Measurements from ENCODE around the gene UNC45B.
"Not testable (repeated sequence)": the region's sequence is repeated elsewhere in the genome, so short reads cannot be mapped to it uniquely, and the experiment has no call there.

Gene UNC45B

DNA sequence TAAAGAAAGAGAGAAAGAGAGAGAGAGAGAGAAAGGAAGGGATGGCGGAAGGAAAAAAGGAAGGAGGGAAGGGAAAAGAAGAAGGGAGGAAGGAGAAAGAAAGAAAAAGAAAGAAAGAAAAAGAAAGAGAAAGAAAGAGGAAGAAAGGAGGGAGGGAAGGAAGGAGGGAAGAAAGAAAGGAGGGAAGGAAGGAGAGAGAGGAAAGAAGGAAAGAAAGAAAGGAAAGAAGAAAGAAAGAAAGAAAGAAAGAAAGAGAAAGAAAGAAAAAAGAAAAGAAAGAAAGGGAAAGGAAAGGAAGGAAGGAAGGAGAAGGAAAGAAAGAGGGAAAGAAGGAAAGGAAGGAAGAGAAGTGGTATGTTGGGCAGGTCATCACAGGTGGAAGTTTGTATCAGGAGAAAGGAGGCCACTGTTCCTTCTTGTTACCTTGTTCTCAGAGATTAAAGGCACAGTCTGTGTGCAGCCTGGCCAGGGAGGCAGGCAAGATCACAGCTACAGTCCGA is 27.3 kb downstream of the UNC45B start:
- DNase-seq, result no peak

DNA sequence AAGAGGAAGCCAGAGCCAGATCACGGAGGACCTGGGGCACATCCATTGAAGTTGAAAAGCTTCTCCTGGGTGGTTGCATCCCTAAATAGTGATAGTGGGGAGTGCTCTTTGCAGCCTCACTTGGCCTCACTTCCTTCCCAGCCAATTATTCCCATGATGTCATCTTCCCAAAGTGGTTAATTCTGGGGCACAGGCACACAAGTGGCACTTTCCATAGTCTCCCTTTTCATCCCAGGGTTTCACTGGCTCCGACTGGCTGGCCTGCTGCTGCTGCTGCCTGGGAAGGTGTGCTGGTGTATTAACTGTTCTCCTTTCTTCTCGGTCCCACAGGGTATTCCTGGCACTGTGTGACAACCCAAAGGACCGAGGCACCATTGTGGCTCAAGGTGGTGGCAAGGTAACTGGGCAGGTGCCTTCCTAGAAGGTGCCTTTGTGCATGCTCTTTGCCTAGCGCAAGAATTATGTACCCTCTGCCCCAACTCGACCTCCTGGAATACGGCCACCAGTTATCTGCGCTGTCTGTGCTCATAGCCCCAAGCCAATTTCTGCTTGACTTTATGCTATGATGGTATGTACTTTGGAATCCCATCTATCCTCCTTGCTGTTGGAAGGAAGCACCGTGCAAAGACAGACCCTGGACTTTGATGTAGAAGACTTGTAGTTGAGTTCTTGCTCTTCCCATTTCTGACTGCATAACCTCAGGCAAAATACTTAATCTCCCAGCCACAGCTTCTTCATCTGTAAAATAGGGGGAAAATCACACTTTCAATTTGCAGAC is 28.2 kb downstream of the UNC45B start:
- no peak for DNase-seq

DNA sequence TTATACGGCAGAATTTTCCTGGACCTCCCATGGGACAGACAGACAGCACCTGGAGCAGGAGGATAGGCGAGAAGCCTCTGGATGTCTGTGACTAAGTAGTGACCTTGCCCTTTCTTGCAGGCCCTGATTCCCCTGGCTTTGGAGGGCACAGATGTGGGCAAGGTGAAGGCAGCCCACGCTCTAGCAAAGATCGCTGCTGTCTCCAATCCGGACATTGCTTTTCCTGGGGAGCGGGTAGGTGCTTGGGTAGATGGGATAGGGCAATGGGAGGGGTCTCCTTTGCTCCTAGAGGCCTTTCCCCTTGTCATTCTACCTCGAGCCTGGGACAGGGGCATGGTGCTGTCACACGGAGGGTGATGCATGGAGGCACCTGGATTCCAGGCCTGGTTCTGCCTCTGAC is 29.3 kb downstream of the UNC45B start:
- no peak for DNase-seq

DNA sequence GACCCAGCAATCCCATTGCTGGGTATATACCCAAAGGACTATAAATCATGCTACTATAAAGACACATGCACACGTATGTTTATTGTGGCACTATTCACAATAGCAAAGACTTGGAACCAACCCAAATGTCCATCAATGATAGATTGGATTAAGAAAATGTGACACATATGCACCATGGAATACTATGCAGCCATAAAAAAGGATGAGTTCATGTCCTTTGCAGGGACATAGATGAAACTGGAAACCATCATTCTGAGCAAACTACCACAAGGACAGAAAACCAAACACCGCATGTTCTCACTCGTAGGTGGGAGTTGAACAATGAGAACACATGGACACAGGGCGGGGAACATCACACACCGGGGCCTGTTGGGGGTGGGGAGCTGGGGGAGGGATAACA is 31.8 kb downstream of the UNC45B start:
- DNase-seq, result not testable (repeated sequence)

DNA sequence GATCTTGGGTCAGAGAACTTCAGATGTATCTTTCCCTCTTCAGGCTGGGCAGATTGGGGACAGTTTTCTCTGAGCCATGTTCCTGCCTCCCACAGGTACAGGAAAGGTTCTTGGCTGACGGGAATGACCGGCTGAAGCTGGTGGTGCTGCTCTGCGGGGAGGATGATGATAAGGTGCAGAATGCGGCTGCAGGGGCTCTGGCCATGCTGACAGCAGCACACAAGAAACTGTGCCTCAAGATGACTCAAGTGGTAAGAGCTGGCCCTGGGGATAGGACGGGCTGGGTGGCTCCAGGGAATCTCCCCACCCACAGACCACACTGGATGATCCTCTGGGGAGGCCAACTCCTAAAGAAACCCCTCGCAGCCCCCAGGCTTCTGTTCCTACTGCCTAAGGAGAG is 35.7 kb downstream of the UNC45B start:
- no peak for DNase-seq

DNA sequence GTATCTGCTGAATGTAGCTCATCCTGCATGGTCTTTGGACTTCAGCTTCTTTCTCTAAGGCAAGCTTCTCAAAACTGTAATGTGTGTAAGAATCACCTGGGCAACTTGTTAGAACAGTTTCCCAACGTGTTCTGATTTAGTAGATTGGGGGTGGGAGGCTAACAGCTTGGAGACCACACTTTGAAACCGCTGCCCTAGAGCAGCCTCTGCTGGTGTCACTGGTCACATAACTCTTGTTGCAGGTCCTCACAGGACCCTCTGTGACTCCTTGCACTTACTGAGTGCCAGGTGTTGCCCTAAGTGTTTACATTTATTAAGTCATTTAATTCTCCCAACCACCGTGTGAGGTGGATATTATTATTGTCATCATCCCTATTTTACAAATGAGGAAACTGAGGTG is 36.7 kb downstream of the UNC45B start:
- DNase-seq, result no peak

DNA sequence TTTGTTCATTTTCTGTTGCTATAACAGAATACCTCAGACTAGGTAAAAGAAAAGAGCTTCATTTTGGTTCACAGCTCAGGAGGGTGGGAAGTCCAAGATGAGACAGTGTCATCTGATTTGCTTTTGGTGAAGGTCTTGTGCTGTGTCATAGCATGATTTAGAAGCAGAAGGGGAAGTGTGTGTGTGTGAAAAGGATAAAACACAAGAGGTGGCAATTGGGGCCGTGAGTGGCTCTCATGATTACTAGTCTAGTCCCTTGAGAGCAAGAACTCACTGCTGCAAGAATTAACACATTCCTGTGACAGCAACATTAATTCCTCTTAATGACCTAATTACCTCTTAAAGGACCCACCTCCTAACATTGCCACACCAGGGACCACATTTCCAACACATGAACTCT is 38.2 kb downstream of the UNC45B start:
- no peak for DNase-seq

DNA sequence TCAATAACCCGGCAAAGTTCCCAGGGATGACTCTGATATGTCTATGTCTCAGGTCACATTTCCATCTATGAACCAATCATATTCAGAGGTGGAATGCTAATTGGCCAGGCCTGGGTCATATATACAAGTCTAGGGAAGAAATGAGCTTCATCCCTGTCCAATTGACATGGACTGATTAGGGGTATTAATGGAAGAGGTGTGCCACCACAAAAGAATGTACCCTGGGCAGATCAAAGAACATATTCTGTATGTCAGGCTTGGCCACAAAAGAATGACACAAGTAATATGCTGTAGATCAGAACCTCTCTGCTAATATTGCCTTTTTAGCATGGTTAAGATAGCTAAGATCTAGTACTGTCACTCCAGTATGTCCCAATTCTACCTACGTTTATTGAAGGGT is 39.9 kb downstream of the UNC45B start:
- no peak for DNase-seq

DNA sequence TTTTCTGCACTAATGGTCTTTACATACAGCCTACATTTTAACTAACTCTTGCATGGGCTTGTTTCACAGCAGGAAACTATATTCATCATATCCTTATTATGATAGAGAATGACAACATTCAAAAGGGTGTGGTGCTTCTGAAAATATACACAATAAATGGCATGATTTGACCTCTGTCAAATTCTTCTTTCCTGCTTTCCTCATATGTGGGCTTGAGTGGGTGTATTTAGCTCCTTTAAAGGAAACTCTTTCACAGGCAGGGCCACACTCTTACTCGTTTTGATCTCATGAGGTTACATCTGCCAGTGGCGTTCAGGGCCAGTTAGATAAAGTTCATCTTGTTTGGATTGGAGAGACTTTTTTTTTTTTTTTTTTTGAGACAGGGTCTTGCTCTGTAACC is 40.5 kb downstream of the UNC45B start:
- no peak for DNase-seq

DNA sequence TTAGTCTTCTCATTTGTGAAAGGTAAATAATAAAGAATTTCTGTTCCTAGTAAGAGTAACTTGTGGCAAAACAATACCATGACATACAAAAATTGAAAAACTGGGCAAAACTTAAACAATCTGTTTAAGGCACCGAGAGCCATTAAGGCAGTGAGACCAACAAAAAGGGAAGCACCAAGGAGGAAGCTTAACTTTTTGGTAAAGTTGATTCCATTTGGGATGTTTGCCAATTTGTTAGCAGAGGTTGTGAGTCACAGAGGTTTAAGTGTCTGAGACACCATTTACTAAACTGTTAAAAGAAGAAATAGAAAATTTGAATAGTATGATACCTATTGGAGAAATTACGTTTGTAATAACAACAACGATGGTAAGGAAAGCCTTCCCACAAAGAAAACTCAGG is 41.7 kb downstream of the UNC45B start:
- no peak for DNase-seq

DNA sequence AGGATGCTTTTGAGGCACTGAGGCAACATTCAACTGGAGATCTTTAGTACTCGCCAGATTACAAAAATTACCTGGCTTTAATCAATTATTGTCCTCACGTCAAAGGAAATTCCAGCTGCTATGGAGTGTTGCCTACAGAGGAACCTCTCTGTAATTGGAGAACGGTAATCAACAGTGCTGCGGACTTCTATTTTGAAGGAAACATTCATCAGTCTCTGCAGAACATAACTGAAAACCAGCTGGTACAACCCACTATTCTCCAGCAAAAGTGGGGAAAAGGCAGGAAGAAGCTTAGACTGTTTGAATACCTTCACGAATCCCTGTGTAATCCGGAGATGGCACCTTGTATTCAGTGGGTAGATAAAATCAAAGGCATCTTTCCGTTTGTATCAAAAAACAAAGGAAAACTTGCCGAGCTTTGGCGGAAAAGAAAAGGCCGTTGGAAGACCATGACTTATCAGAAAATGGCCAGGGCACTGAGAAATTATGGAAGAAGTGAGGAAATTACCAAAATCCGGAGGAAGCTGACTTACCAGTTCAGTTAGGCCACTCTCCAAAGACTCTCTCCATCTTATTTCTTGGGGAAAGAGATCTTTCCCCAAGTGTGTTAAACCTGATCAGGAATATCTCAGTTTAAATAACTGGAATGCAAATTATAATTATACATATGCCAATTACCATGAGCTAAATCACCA is 43.5 kb downstream of the UNC45B start:
- DNase-seq, result no peak

DNA sequence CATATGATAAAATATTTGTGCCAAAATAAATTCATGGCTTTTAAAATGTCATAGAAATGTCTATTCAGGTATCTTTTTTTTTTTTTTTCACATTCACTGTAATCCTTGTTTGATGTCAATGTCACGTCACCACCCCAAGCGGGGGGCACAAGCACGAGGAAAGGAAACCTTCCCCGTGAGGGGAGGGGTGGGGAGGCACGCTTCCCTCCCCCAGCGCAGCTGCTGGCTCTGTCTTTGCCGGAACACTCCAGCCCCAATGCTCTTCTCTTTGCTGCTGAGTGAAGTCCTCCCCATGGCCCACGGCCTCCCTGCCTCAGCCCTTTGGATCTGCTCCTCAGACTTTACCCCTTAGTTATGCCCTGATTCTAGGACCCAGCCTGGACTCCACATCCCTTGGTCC is 45.1 kb downstream of the UNC45B start:
- DNase-seq, result no peak

DNA sequence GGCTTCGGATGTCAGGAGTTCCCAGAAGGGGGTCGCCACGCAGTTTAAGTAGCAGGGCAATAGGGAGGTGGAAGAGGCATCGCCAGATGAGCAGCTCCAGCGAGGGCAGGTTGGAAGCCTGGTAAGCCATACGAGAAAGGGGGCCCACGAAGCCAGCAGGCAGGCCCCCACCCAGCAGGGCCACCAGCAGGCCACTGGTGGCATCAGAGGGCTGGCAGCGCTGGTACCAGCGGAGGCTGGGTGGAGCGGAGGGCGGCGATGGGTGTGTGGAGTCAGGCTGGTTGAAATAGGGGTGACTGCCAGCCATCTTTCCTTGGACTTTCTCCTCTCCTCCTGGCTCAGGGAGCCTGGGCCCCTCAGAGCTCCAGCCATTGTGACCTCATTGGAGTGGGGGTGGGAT is 46.4 kb downstream of the UNC45B start, which contains the start of gene SLC35G3:
Gene SLC35G3 (minus strand): TSS at position 393 of the 400 bp plus-strand sequence. CDS start 86 bp downstream, at position 307.
- not testable (repeated sequence) for DNase-seq

DNA sequence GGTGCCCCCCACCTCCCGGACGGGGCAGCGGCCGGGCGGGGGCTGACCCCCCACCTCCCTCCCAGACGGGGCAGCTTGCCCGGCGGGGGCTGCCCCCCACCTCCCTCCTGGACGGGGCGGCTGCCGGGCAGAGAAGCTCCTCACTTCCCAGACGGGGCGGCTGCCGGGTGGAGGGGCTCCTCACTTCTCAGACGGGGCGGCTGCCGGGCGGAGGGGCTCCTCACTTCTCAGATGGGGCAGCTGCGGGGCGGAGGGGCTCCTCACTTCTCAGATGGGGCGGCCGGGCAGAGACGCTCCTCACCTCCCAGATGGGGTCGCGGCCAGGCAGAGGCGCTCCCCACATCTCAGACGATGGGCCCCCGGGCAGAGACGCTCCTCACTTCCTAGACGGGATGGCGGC is 47.4 kb downstream of the UNC45B start:
- not testable (repeated sequence) for DNase-seq

DNA sequence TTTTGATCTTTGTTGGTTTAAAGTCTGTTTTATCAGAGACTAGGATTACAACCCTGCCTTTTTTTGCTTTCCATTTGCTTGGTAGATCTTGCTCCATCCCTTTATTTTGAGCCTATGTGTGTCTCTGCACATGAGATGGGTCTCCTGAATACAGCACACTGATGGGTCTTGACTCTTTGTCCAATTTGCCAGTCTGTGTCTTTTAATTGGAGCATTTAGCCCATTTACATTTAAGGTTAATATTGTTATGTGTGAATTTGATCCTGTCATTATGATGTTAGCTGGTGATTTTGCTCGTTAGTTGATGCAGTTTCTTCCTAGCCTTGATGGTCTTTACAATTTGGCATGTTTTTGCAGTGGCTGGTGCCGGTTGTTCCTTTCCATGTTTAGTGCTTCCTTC is 55.0 kb downstream of the UNC45B start:
- not testable (repeated sequence) for DNase-seq

DNA sequence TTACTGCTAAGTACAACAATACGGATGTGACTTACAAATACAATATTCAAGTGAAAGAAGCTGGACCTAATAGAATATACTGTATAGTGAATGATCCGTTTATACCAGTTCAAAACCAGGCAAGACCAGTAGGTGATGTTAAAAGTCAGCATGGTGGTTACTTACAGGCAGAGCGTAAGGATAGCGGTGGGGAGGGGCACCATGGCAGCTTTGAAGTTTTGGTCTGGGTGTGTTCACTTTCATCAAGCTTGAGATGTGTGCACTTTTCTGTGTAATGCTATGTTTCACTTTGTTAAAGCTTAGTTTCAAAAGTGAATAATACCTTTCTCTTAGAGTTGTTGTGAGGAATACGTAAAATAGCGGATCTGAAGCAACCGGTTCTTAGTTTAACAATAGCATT is 63.1 kb downstream of the UNC45B start:
- no peak for DNase-seq

DNA sequence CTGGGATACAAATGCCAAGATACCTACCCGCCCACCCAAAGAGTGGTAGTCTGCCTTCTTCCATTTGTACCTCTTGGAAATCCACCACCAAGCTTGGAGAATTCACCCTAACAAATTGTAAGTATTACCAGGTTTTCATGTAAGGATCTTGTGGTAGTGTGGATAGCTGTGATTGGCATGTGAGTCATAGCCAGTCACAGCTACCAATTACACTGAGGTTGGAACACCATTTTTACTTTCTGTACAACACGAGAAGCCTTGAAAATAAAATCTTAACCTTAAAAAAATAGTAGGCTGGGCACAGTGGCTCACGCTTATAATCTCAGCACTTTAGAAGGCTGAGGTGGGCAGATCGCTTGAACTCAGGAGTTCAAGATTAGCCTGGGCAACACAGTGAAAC is 65.1 kb downstream of the UNC45B start:
- no peak for DNase-seq

DNA sequence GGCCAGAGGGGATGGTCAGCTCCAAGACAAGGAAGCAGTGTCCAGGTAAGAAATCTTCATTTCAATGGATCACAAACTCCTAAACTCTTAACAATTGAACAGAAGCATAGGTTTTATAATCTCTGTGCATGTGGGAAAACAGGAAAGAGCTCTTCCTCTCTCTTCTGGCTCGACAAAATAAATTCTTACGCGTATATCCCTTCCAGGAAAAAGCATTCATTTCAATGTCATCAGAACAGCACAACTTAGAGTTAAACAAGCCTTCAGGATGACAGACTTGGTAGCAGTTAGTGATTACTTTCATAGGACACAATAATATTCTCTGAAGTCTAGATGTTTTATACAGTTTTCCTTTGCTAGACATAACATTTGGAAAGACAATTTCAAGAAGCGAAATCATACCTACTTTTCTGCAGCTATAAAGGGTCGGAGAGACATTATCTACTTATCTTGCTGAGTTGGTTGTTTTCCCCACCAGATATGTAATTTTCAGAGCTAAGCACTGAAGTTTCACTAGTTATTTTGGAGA is 65.9 kb downstream of the UNC45B start:
- no peak for DNase-seq

DNA sequence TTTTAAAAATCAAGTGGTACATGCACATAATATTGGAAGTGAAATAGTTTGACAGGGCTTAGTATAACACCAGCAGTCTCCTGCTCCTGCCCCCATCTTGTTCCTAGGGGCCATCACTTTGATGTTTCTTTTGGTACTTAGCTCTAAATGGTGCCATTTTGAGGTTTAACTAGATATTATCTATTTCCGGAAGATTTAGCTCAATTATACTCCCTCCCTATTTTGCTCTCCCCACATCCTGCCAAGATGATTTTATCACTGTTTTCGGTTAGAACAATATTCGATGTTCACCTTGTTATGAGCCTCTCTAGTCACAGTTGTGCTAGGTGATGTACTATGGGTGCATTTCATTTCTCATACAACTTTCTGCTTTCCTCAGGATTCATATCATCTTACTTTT is 66.6 kb downstream of the UNC45B start:
- no peak for DNase-seq

DNA sequence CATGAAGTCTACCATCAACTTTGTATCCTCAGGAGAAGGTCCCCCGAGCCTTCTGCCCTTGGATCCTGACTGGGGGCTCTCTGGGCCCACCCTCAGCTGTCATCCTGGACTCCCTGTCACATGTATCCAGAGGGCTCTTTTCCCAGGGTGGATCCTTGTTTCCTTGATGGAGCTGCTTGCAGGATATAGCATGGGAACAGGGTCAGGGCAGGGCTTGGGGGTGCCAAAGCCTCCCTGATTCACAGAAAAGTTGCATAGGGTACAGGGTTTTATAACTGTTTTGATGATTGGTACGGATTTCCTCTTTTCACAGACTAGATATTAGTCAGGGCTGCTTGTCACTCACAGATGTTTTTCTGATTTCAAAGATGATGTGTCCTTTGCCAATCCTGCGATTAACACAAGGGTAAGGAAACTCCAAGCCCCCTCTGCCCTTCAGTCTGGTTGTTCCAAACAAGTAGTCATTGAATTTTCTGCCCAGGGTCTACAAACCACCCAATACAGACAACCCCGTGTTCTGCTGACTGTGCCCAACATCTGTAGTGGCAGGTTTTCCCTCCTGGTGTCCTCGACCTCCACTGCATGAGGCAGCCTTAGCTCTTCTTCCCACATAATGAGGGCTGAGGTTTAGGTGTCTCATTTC is 67.1 kb downstream of the UNC45B start:
- no peak for DNase-seq

DNA sequence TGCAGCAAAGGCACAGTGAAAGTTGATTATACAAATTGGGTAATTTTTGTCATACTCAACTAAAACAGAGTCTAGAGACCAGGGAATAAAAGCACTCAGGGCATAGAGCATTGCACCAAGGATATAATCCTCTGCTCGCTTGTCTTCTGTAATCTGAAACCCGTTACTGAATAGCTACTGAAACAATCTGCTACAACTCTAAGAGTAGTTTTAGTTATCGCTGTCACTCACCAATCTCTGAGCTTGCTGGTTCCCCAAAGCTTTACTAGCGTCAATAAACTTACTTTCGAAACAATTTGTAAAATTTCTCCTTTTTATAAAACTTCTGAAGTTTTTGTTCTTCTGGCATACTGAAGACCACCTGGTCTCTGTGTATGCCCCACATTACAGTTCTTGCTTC is 69.5 kb downstream of the UNC45B start:
- no peak for DNase-seq

DNA sequence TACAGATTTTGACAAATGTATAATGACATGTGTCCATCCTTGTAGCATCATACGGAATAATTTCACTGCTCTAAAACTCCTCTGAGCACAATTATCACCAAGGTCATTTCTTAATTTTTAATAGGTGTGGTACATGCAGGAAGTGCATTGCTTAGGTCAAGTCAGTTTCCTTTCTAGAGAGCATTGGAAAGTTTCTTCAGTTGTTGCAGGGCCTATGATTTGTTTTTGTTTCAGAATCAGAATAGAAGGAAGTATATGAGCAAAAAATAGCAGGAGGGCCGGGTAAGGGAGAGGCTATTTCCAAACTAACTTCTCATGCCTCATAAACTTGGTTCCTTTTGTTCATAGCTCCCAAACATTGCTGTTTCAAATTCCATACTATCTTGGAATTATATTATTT is 71.3 kb downstream of the UNC45B start:
- no peak for DNase-seq

DNA sequence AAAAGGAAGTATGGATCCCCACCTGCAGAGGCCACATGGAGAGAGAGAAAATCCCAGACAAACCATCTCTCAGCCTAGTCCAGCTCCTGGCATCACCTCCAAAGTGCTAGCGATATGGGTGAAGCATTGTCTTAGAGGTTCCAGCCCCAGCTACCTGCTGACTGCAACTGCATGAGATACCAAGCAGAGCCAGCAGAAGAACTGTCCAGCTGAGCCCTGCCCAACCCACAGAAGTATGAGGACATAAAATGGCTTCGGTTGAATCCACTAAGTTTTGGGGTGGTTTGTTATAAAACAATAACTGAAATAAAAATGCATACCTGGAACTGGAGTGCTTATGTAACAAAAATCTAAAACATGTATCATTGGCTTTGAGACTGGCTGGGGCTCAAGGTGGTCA is 74.8 kb downstream of the UNC45B start:
- DNase-seq, result no peak

DNA sequence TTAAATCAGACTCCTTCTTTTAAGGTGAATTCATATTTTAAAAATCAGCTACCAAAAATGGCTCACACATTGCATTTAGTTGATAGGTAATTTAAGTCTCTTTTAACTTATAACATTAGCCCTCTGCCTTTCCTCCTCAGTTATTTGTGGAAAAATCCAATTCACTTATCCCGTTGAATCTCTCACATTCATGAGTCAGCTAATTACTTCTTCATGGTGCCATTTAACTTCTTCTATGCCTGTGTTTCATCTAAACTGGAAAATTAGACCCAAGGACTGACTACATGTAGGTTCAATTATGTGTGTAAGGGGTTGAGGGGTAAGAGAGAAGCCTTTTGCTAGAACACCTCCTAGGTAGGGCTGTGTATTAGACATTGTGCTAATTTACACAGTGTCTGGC is 76.8 kb downstream of the UNC45B start:
- no peak for DNase-seq

Data from NCI-H2171 treated with DMSO at 0.1 percent for 48 hours (cell line).